Right hindlimb (tissue), 1 donor: ENCODE data around the gene DPT.

Experiments
- DNase-seq: peaks from one replicate; pipeline ENCODE4 v3.0.0-alpha.2; 2018

Gene DPT

GRCh38 chr1:168654198-168654915, 74.6 kb downstream of the DPT start:
- DNase-seq: no peak

GRCh38 chr1:168653567-168653966, 75.4 kb downstream of the DPT start:
- no peak for DNase-seq

GRCh38 chr1:168645721-168646120, 83.3 kb downstream of the DPT start:
- DNase-seq: no peak
